ENCODE measurements around the gene DDN.

- TF ChIP-seq, protein P1, sequence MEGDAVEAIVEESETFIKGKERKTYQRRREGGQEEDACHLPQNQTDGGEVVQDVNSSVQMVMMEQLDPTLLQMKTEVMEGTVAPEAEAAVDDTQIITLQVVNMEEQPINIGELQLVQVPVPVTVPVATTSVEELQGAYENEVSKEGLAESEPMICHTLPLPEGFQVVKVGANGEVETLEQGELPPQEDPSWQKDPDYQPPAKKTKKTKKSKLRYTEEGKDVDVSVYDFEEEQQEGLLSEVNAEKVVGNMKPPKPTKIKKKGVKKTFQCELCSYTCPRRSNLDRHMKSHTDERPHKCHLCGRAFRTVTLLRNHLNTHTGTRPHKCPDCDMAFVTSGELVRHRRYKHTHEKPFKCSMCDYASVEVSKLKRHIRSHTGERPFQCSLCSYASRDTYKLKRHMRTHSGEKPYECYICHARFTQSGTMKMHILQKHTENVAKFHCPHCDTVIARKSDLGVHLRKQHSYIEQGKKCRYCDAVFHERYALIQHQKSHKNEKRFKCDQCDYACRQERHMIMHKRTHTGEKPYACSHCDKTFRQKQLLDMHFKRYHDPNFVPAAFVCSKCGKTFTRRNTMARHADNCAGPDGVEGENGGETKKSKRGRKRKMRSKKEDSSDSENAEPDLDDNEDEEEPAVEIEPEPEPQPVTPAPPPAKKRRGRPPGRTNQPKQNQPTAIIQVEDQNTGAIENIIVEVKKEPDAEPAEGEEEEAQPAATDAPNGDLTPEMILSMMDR (IDR thresholded peaks at IDR 0.05): no peak
- no peak for TF ChIP-seq POLR2A (IDR thresholded peaks at IDR 0.05)
These were observed 29.6 kb upstream of the DDN start for GRCh38 chr12:49028666-49029275.

Measured in esophagus squamous epithelium (tissue), 4 donors.